ENCODE results near the gene EPS8.

DNA sequence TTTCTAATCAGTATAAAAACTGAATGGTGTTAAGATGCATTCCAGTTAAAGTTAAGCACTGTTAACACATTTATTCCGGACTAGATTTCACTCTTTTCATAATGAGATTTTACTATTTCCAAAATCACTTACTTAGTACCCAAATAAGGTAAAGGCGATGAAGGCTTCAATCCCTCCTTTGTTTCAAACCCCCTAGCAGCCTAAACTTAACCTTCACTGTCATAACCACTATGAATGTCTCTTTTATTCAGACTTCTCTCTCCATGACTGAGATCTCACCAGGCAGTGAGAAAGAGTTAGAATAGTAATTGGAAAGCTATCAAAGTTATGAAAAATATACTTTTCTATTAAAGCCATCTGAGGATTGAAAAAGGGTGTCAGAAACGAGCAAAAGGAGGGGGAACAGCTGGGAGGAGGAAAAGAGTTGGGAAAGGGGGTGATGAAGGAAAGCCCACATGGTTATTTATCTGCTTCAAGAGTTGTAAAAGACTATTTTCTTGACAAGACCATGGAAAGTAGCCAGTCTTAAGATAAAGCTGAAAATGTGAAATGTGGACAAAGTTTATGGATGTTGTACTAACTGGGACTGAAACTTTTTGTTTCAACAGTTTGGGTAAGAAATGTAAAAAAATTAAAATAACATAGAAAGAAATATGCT is 11.7 kb downstream of the EPS8 start:
- TF ChIP-seq, protein P1, sequence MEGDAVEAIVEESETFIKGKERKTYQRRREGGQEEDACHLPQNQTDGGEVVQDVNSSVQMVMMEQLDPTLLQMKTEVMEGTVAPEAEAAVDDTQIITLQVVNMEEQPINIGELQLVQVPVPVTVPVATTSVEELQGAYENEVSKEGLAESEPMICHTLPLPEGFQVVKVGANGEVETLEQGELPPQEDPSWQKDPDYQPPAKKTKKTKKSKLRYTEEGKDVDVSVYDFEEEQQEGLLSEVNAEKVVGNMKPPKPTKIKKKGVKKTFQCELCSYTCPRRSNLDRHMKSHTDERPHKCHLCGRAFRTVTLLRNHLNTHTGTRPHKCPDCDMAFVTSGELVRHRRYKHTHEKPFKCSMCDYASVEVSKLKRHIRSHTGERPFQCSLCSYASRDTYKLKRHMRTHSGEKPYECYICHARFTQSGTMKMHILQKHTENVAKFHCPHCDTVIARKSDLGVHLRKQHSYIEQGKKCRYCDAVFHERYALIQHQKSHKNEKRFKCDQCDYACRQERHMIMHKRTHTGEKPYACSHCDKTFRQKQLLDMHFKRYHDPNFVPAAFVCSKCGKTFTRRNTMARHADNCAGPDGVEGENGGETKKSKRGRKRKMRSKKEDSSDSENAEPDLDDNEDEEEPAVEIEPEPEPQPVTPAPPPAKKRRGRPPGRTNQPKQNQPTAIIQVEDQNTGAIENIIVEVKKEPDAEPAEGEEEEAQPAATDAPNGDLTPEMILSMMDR (conservative IDR thresholded peaks at IDR 0.05; ENCODE audit: low read length): no peak
- no peak for TF ChIP-seq EZH2phosphoT487 (IDR thresholded peaks at IDR 0.05; ENCODE audit: borderline replicate concordance, low read depth, low read length)

All from OCI-LY7 (cell line).